Psoas muscle (tissue), 8 donors: Measurements from ENCODE around the gene RXFP1. TPM values are rescaled to one million over a fixed set of nuclear protein-coding genes. Genes with fewer than 3 reads are reported as not detected.

ENCODE experiments used
- ATAC-seq, 4 donors: fragments of 200-7000 bp; cut with Tn5 transposase; one replicate each; pipeline ENCODE4 v1.9.1; 2020; ENCODE audit warnings: moderate library complexity in 3 of 4, mild to moderate bottlenecking in 2 of 4
- DNase-seq, 2 donors: peaks; one replicate each; pipeline ENCODE4 v3.0.0-alpha.2; 2020
- H3K27ac ChIP-seq: fragments of 200-600 bp; one replicate; pipeline ENCODE4 v1.8.0; 2022
- H3K27me3 ChIP-seq, 3 donors: fragments of 200-600 bp in 1 of 3; one replicate each; pipeline versions ENCODE4 v1.6.1 to v1.8.0; 2013 to 2022; ENCODE audit warnings: low read length in 2 of 3, mild to moderate bottlenecking in 2 of 3, moderate library complexity in 1 of 3; ENCODE audit not compliant: insufficient read depth in 3 of 3
- H3K36me3 ChIP-seq, 2 donors: fragments of 200-600 bp in 1 of 2; one replicate each; pipeline versions ENCODE4 v1.6.1 to v1.8.0; 2013 to 2022; ENCODE audit warnings: low read depth in 1 of 2, mild to moderate bottlenecking in 1 of 2, moderate library complexity in 1 of 2; ENCODE audit not compliant: insufficient read depth in 1 of 2
- H3K4me1 ChIP-seq: fragments of 200-600 bp; one replicate; pipeline ENCODE4 v1.8.0; 2022
- H3K4me3 ChIP-seq: fragments of 200-600 bp; one replicate; pipeline ENCODE4 v1.8.0; 2022; ENCODE audit warnings: mild to moderate bottlenecking
- H3K9me3 ChIP-seq: fragments of 200-600 bp; one replicate; pipeline ENCODE4 v1.8.0; 2022
- WGBS, 3 donors: extraction: QIAGEN DNeasy Blood & Tissue Kit; methylation state at CpG; one replicate each; pipeline versions ENCODE4 v1.1.6 to v1.1.7; 2013; 5-methylcytosine and 5-hydroxymethylcytosine counted together
- intact Hi-C, 2 donors: fragments of 100-400 bp; cut with DNase I; formaldehyde crosslinking; loops; one replicate each; pipeline versions ENCODE4 v1.11.0 to v1.14.2; 2022
- polyA plus RNA-seq, 3 donors: library from polyadenylated mRNA; stranded (reverse); fragments of 200-250 nt; gene quantifications; one replicate each; pipeline ENCODE4 v1.2.3, GENCODE V29; 2013
- total RNA-seq, 4 donors: library from RNA; stranded (reverse); fragmentation: NEBNext Ultra II Directional in 2 of 4; extraction: Animal tissue kit (Norgen Biotek cat#: 25700) in 2 of 4; gene quantifications; one replicate each; pipeline versions ENCODE4 v1.2.1 to v1.2.4, GENCODE V29; 2021 to 2023
- TF ChIP-seq, protein P1 (sequence below): fragments of 200-600 bp; IDR thresholded peaks from one replicate; pipeline ENCODE4 v1.8.0; 2022; ENCODE audit warnings: antibody characterized with exemption
- donor health status: healthy with polysubstance abuse.
- donor health status: DM: no; HTN: no; CAD: no; lungs with moderate emphysema.
- donor health status: Bipolar disorder and iron deficiency.
- donor health status: healthy.
- donor health status: DM: yes; HTN: yes; CAD: no.
- donor health status: DM: no; HTN: no; CAD: no.
- donor health status: DM: no; HTN: no; CAD: no.
- donor health status: DM: yes; HTN: yes; CAD: no.

The RXFP1 gene
- total and polyA plus RNA-seq, 7 donors = 0.01 TPM; not detected in 6

GRCh38 chr4:158599765-158600498 is 78.2 kb downstream of the RXFP1 start:
- H3K36me3 ChIP-seq = no peaks in the 10 kb centered on the region
- no peaks in the 10 kb centered on the region for H3K9me3 ChIP-seq
- H3K4me3 ChIP-seq = no peak overlapping the region
- WGBS, 3 donors = 70 to 84% (median 81%) methylated on average over 3 of the region's 3 CpGs
- TF ChIP-seq, protein P1, sequence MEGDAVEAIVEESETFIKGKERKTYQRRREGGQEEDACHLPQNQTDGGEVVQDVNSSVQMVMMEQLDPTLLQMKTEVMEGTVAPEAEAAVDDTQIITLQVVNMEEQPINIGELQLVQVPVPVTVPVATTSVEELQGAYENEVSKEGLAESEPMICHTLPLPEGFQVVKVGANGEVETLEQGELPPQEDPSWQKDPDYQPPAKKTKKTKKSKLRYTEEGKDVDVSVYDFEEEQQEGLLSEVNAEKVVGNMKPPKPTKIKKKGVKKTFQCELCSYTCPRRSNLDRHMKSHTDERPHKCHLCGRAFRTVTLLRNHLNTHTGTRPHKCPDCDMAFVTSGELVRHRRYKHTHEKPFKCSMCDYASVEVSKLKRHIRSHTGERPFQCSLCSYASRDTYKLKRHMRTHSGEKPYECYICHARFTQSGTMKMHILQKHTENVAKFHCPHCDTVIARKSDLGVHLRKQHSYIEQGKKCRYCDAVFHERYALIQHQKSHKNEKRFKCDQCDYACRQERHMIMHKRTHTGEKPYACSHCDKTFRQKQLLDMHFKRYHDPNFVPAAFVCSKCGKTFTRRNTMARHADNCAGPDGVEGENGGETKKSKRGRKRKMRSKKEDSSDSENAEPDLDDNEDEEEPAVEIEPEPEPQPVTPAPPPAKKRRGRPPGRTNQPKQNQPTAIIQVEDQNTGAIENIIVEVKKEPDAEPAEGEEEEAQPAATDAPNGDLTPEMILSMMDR = no peak
- H3K27ac ChIP-seq = no peak overlapping the region
- intact Hi-C loops = no loop called here
- no peak for DNase-seq
- no peak for ATAC-seq
- peaks cover 0 to 3% (median 0%) of the 10 kb centered on the region in 3 donors for H3K27me3 ChIP-seq
- no peaks in the 10 kb centered on the region for H3K4me1 ChIP-seq

DNA sequence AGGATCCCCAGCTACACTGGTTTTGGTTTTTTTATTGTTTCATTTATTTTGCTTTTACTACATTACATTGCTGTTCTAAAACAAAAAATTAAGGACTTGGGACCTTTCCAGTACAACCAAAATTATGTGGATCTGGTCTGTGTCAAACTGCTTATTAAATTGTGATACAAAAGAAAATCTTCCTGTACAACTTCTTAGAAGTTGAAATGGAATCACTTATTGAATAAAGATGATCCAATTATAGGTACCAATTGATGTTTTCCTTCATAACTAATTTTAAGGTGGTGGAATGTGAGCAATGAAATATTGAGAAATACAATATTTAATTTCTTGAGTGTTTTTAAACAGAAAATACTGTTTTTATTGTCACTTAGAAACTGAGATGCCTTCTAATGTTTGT is 82.7 kb downstream of the RXFP1 start:
- H3K4me3 ChIP-seq = no peak overlapping the region
- TF ChIP-seq, protein P1 = no peak
- no peaks in the 10 kb centered on the region for H3K9me3 ChIP-seq
- H3K36me3 ChIP-seq = no peaks in the 10 kb centered on the region
- ATAC-seq (no peak), DNase-seq (no peak)
- intact Hi-C loops = no loop called here
- H3K27ac ChIP-seq = no peak overlapping the region
- H3K4me1 ChIP-seq = no peaks in the 10 kb centered on the region
- no peaks in the 10 kb centered on the region for H3K27me3 ChIP-seq

DNA sequence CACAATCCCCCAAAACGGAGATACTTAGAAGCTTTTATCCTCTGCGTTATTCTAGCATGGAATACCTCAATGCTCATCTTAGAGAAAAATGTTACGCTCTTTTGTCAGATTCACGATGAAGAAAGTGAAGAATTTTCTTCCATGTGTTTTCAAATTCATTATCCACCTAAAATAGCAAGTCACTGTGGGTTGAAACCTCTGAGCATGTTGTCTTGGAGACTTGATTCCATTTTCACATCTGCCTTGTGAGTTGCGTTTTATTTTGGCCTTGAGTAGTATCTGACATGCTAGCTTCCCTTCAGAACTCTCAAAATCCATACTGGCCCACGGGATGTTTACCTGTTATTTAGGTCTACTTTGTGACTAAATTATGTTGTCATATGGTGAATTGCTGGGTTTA is 83.7 kb downstream of the RXFP1 start:
- Histone ChIP-seq H3K27me3 (no peaks in the 10 kb centered on the region), H3K36me3 (no peaks in the 10 kb centered on the region), H3K27ac (no peak overlapping the region), H3K4me3 (no peak overlapping the region), H3K4me1 (no peaks in the 10 kb centered on the region), H3K9me3 (no peaks in the 10 kb centered on the region)
- 75 to 81% (median 77%) methylated on average over 6 of the region's 6 CpGs for WGBS, 3 donors
- DNase-seq (no peak), ATAC-seq (no peak)
- TF ChIP-seq, protein P1 = no peak
- intact Hi-C loops = no loop called here

- DNase-seq (no peak), ATAC-seq (no peak)
- Histone ChIP-seq H3K9me3 (no peaks in the 10 kb centered on the region), H3K36me3 (no peaks in the 10 kb centered on the region), H3K27ac (no peak overlapping the region), H3K27me3 (no peaks in the 10 kb centered on the region), H3K4me3 (no peak overlapping the region), H3K4me1 (no peaks in the 10 kb centered on the region)
- TF ChIP-seq, protein P1 = no peak
- WGBS, 3 donors = 86 to 88% (median 87%) methylated on average over 4 of the region's 4 CpGs
- intact Hi-C loops = no loop called here
Measured at GRCh38 chr4:158606969-158607368, 85.3 kb downstream of the RXFP1 start.

- 85 to 88% (median 87%) methylated on average over 4 of the region's 4 CpGs for WGBS, 3 donors
- DNase-seq = no peak
- Histone ChIP-seq H3K9me3 (no peaks in the 10 kb centered on the region), H3K27ac (no peak overlapping the region), H3K27me3 (no peaks in the 10 kb centered on the region), H3K4me3 (no peak overlapping the region), H3K4me1 (no peaks in the 10 kb centered on the region), H3K36me3 (no peaks in the 10 kb centered on the region)
- intact Hi-C loops = no loop called here
- TF ChIP-seq, protein P1 = no peak
- no peak for ATAC-seq
Measured at GRCh38 chr4:158609116-158609515, 87.4 kb downstream of the RXFP1 start.
